Left hindlimb (tissue), 1 donor: Measurements from ENCODE around the gene TP53BP2.
"Not testable (repeated sequence)": the region's sequence is repeated elsewhere in the genome, so short reads cannot be mapped to it uniquely, and the experiment has no call there.

ENCODE experiments used
- DNase-seq: peaks from one replicate; pipeline ENCODE4 v3.0.0-alpha.2; 2018

TP53BP2 gene

DNA sequence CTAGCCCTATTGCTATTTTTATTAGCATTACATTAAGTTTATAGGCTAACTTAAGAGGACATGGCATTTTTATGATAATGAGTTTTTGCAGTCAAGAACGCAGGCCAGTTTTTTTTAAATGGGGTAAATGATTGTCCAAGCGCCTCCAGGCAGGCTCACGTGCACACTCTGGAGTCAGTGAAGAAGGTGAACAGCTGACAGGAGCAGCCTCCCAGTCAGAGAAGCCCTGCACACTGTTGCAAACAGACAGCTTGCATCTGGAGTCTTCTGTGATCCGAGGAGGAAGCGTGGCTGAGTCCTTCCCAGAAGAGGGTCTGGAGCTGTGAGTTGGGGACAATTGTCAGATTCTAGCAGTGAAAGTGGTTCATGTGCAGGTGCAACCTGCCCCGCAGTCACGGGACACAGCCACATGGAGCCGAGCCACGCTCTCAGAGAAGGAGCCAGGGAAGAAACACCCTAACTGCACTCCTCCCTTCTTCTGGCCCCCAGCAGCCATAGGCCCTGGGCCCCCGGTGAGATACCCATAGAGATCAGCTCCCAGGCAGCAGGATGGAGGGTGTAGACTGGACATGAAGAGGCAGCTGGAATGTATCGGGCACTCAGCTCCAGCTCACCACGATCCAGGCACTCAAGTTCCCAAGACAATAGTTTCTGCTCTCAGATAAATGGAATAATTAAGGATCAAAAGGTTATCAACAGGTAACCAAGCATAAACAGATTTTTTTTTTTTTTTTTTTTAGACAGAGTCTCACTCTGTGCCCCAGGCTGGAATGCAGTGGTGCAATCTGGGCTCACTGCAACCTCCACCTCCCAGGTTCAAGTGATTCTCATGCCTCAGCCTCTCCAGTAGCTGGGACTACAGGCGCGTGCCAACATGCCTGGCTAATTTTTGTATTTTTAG is 107.0 kb downstream of the TP53BP2 start:
- peak; percentile 51 for DNase-seq

DNA sequence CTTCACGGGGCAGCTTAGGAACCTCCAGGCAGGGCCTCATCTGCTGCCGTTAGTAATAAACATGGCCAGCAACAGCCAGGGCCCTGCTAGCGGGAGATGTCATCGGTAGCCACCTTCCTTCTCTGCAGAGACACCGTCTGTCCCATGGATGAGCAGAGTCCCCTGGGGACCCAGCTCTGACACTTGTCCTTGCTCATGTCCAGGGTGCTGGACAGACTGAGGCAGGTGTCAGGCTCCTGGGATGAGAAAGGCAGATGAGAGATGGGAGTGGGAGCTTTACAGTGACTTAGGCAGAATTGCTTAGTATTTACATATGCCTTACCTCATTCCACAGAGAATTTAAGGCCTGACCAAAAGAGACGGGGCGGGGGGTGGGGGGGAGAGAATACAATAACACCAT is 108.4 kb downstream of the TP53BP2 start:
- no peak for DNase-seq

DNA sequence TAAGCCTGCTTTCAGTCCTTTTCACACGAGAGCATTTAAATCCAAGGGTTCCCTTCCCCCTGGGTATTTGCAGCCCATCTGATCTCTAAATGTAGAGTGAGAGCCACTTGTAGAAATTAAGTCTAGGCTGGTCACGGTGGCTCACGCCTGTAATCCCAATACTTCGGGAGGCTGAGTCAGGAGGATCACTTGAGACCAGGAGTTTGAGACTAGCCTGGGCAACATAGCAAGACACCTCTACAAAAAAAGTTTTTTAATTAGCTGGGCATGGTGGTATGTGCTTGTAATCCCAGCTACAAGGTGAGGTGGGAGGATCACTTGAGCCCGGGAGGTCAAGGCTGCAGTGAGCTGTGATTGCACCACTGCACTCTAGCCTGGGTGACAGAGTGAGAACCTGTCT is 109.1 kb downstream of the TP53BP2 start:
- not testable (repeated sequence) for DNase-seq

DNA sequence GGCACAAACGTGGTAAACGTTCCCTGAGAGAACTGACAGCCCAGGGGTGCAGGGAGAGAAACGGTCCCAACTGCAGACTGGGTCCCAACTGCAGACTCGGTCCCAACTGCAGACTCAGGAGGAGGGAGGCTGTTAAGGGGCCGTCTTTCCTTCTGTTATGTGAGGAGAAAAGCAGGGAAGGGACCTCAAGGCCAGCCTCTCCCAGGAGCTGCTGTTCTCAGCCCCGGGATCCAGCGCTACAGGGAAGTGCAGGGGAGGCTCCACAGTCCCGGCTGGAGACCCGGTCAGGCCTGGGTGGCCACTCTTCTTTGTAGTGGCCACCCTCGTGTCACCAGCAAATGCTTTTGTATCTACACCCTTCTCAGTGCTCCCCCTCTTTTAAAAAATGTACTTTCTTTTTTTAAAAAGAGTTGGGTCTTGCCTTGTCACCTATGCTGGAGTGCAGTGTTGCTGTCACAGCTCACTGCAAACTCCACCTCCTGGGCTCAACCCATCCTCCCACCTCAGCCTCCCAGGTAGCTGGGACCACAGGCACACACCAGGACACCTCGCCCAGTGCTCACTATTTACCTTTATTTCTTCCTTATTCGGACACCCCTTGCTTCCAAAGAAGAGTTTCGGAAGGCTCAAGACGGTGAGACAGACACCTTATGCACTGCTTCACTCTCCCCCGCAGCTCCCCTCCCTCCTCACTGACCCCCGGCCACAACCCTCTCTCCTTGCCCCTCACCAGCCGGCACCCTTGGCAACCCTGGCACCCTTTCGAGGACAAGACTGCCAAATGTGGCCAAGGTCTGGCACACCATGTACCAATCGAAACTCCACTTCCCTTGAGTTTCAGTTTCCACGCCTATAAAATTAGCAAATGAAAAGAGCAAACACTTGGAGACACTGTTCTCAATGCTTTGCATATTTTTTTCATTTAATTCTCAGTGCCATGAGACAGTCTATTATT is 111.6 kb downstream of the TP53BP2 start:
- DNase-seq = no peak

DNA sequence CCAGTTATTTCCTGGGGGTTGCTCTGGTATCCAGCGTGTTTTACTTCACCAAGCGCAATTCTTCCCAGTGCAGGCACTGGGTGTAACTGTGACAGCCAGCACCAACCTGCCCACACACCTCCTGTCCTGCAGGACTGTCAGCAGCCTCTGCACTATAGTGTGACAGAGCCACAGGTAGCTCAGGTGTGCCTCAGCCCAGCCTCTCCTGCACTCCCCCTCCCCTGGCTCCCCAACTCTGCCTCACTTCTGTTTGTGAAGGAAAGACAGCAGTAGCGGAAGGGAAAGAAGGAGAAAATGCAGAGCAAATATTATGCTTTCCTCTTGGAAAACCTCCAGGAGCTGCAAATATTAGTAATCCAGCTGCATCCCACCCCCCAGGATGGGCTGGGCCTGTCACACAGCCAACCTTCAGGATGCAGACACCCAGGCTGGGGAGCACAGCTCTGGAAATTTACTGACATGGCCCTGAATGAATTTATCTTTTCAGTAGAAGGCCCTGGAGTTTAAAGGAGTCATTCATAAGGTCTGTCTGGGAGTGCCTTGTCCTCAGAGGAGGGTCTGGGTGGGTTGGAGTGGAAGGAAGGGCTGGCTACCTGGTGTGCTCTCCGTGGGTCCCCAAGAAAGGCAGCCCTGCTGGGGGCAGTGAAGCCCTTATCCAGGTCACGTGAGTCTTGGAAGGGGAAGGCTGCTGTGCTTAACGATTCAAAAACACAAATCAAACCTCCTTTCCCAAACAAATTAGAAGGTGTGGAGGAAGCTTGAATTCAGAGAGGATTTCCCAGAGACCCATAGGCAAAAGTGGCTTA is 112.6 kb downstream of the TP53BP2 start:
- peak; percentile 74 for DNase-seq

DNA sequence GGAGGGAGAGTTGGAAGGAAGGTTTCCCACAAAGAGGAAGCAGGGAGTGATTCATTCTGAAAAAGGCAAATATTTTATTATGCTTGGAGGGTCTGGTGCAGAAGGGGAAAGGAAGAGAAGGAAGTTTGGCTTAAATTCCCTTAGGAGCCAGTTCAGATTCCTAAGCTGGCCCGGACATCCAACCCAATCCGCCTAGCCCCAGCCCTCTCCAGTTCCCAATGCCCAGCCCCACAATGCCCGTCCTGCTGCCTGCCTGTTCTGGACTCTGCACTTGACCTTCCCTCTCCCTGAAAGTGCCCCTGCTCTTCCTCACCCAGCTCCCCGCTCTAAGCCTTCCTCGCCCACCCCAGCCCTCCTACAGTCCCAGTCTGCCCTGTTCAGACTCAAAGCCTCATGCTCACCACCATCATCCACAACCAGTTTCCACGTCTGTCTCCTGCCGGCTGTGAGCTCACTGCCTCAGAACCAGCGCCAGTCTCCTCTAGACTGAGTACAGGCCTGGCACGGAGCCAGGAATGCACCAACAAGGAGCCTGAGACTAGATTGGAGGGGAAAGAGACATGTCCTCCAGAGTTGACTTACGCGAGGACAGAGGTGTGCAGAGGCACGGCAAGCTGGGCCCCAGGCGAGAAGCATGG is 114.5 kb downstream of the TP53BP2 start:
- DNase-seq = peak; percentile 51

DNA sequence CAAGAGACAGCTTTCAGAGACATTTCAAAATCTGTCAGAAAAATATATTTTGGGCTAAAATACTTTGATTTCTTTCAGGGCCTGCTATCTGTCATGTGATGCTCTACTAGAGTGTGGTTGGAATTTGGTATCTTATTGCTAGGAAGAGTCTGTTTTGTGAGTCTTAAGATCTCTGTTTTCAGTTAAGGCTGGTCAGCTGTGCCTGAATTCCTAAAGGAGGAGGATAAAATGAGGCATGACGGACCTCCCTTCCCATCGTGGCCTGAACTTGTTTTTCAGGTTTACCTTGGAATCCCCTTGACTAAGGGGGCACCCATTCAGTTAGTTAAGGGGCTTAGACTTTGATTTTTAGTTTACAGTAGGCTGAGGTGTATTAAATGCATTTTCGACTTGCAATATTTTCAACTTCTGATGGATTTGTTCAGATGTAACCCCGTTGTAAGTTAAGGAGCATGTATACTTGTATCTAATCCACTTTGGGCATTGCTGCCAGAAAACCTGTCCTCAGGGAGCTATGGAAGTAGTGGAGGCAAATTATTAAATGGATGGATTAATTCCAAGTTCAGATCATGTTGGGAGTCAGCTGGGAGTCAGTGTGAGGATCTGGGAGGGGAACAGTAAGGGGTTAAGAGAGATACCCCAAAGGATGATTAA is 115.1 kb downstream of the TP53BP2 start:
- DNase-seq = no peak

DNA sequence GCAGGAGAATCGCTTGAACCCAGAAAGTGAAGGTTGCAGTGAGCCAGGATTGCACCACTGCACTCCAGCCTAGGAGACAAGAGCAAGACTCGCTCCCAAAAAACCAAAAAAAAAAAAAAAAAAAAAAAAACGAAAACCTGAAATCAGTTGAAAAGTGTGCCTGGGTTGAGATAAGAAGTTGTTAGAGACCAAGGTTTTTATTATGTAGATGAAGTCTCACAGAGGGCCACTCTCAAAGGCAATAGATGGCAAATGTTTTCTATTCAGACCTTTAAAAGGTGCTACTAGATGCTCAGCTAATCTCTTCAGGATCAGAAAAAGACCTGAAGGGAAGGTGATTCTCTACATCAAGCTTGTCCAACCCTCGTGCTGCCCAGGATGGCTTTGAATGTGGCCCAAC is 115.8 kb downstream of the TP53BP2 start:
- DNase-seq = no peak
